K562 (cell line): ENCODE measurements around the gene DHX57. TPM values are rescaled to one million over a fixed set of nuclear protein-coding genes. Genes with fewer than 3 reads are reported as not detected.
A peak's percentile ranks its signal among the peaks of the same experiment; 100 is the strongest.

Source experiments
- ATAC-seq: fragments of 200-7000 bp; cut with Tn5 transposase; 3 replicates; pipeline ENCODE4 v1.9.1; 2020; ENCODE audit warnings: moderate library complexity
- BruUV-seq: library from RNA; stranded (reverse); fragments of 400-500 nt; replicated peaks from 2 replicates; lab custom pipeline; 2021; lab: Mats Ljungman, UMichigan
- CTCF ChIA-PET: fragments of 300-600 bp; formaldehyde crosslinking; extraction: SDS; loops from one replicate; lab custom pipeline; 2021; ENCODE audit warnings: low intra/inter-chr PET ratio; lab: Yijun Ruan, JAX
- POLR2A ChIA-PET: fragments of 300-600, 350-650 bp; sonication (Branson Sonifier 250); formaldehyde crosslinking; extraction: SDS; loops from one replicate; lab custom pipeline; 2021; ENCODE audit warnings: antibody characterized with exemption, inconsistent platforms; lab: Yijun Ruan, JAX
- DNase-seq, 4 experiments: peaks; one replicate each; pipeline versions ENCODE4 v3.0.0 to v3.0.0-alpha.2; 2011 to 2018; ENCODE audit warnings: low spot score in 3 of 4, mixed read lengths in 3 of 4; ENCODE audit errors: extremely low read depth in 1 of 4
- FAIRE-seq: peaks from 2 replicates; lab custom pipeline; 2011; peaks lifted over from hg19 to GRCh38; lab: Jason Lieb, UNC
- H2AFZ ChIP-seq: 2 replicates; pipeline ENCODE4 v1.6.0; 2011; ENCODE audit warnings: low read depth, low read length, control low read depth, inconsistent platforms
- H3K27ac ChIP-seq: fragments of 200-600 bp; 3 replicates; pipeline ENCODE4 v1.8.0; 2011; ENCODE audit warnings: low read depth, mild to moderate bottlenecking, control low read depth, inconsistent platforms, low read length, moderate library complexity, mixed read lengths; ENCODE audit errors: extremely low read depth
- H3K27me3 ChIP-seq, 2 experiments: fragments of 300-600 bp in 1 of 2; 2 replicates in 1 of 2; 3 replicates in 1 of 2; pipeline versions ENCODE4 v1.6.0 to v1.8.0; 2011; ENCODE audit warnings: inconsistent platforms in 2 of 2, low read length in 2 of 2, mild to moderate bottlenecking in 1 of 2, mixed read lengths in 1 of 2, moderate library complexity in 1 of 2; ENCODE audit not compliant: control insufficient read depth in 2 of 2, insufficient read depth in 2 of 2
- H3K36me3 ChIP-seq: fragments of 300-600 bp; 3 replicates; pipeline ENCODE4 v1.8.0; 2011; ENCODE audit warnings: mild to moderate bottlenecking, low read length, inconsistent platforms; ENCODE audit not compliant: control insufficient read depth, insufficient read depth
- H3K4me1 ChIP-seq, 2 experiments: fragments of 200-600 bp in 1 of 2; replicated peaks in 1 of 2; 2 replicates in 1 of 2; 3 replicates in 1 of 2; pipeline versions ENCODE4 v1.5.1 to v1.8.0; 2011; ENCODE audit warnings: inconsistent platforms in 2 of 2, low read length in 2 of 2, mild to moderate bottlenecking in 1 of 2, mixed read lengths in 1 of 2, moderate library complexity in 1 of 2; ENCODE audit not compliant: control insufficient read depth in 2 of 2, insufficient read depth in 2 of 2
- H3K4me2 ChIP-seq: 2 replicates; pipeline ENCODE4 v1.6.1; 2011; ENCODE audit warnings: low read length, control low read depth, inconsistent platforms, mixed read lengths; ENCODE audit not compliant: insufficient read depth
- H3K4me3 ChIP-seq: fragments of 200-600 bp; sonication (generic), shearing (Covaris generic); 2 replicates; pipeline ENCODE4 v1.5.1; 2016; ENCODE audit warnings: control low read depth, inconsistent platforms
- H3K79me2 ChIP-seq: fragments of 200-600 bp; 3 replicates; pipeline ENCODE4 v1.8.0; 2011; ENCODE audit warnings: low read length, inconsistent platforms; ENCODE audit not compliant: control insufficient read depth, insufficient read depth
- H3K9ac ChIP-seq, 2 experiments: 2 replicates each; pipeline versions ENCODE4 v1.6.0 to v1.6.1; 2011; ENCODE audit warnings: low read depth in 2 of 2, low read length in 2 of 2, control low read depth in 1 of 2, inconsistent platforms in 1 of 2, mild to moderate bottlenecking in 1 of 2, mixed read lengths in 1 of 2; ENCODE audit not compliant: insufficient read depth in 1 of 2
- H3K9me1 ChIP-seq: one replicate; pipeline ENCODE4 v1.6.0; 2011; ENCODE audit warnings: inconsistent platforms, mild to moderate bottlenecking, low read length, moderate library complexity; ENCODE audit not compliant: control insufficient read depth, insufficient read depth
- H3K9me3 ChIP-seq: replicated peaks from 2 replicates; pipeline ENCODE4 v1.5.1; 2011; ENCODE audit warnings: low read depth, low read length, inconsistent platforms; ENCODE audit not compliant: control insufficient read depth, insufficient read depth
- H4K20me1 ChIP-seq: replicated peaks from 2 replicates; pipeline ENCODE4 v1.6.1; 2011; ENCODE audit warnings: low read length, inconsistent platforms, mixed read lengths; ENCODE audit not compliant: control insufficient read depth, insufficient read depth
- C11orf30 ChIP-seq: fragments of 450-650 bp; IDR thresholded peaks from 2 replicates; pipeline ENCODE4 v1.6.1; 2016; ENCODE audit warnings: low read depth, mild to moderate bottlenecking
- COPS2 ChIP-seq: fragments of 450-650 bp; conservative IDR thresholded peaks from 2 replicates; pipeline ENCODE4 v1.6.1; 2016; ENCODE audit warnings: mild to moderate bottlenecking, moderate library complexity
- ESRRB ChIP-seq: fragments of 250-450 bp; sonication (Bioruptor Pico); IDR thresholded peaks from 2 replicates; pipeline ENCODE4 v1.5.0; 2020; ENCODE audit warnings: mild to moderate bottlenecking, moderate library complexity, borderline replicate concordance
- IRF1 ChIP-seq: sonication (generic); formaldehyde crosslinking; IDR thresholded peaks from 2 replicates; pipeline ENCODE4 v1.8.0; 2022; ENCODE audit warnings: missing genetic modification reagents, mild to moderate bottlenecking, borderline replicate concordance
- IRF2 ChIP-seq: sonication (generic); formaldehyde crosslinking; IDR thresholded peaks from 2 replicates; pipeline ENCODE4 v1.8.1; 2022; ENCODE audit warnings: mild to moderate bottlenecking, missing genetic modification reagents
- KLF16 ChIP-seq: IDR thresholded peaks from 2 replicates; pipeline ENCODE4 v1.6.1; 2016; ENCODE audit warnings: antibody characterized with exemption
- MAFF ChIP-seq: IDR thresholded peaks from 2 replicates; pipeline ENCODE4 v1.6.1; 2012; ENCODE audit warnings: low read length, improper control_type of control experiment
- MAFG ChIP-seq: fragments of 450-650 bp; conservative IDR thresholded peaks from 2 replicates; pipeline ENCODE4 v1.6.1; 2016; ENCODE audit warnings: missing genetic modification characterization, missing compliant biosample characterization
- MAFK ChIP-seq: IDR thresholded peaks from 2 replicates; pipeline ENCODE4 v1.6.1; 2011; ENCODE audit warnings: low read length, improper control_type of control experiment
- NFE2 ChIP-seq: IDR thresholded peaks from 2 replicates; pipeline ENCODE4 v1.6.1; 2014; ENCODE audit warnings: antibody characterized with exemption, low read depth
- POLR2B ChIP-seq: fragments of 450-650 bp; IDR thresholded peaks from 2 replicates; pipeline ENCODE4 v1.6.1; 2018; ENCODE audit warnings: low read depth; ENCODE audit not compliant: partially characterized antibody
- ZBTB33 ChIP-seq: sonication (generic); formaldehyde crosslinking; IDR thresholded peaks from 2 replicates; pipeline ENCODE4 v1.8.1; 2023; ENCODE audit warnings: mild to moderate bottlenecking, missing genetic modification reagents
- ZBTB49 ChIP-seq: sonication (generic); formaldehyde crosslinking; IDR thresholded peaks from 2 replicates; pipeline ENCODE4 v1.8.0; 2022; ENCODE audit warnings: missing genetic modification reagents, mild to moderate bottlenecking, borderline replicate concordance
- ZMIZ1 ChIP-seq, 2 experiments: fragments of 150-350 bp in 1 of 2; IDR thresholded peaks; 2 replicates each; pipeline ENCODE4 v1.6.1; 2012 to 2016; ENCODE audit warnings: low read depth in 2 of 2, low read length in 2 of 2, mild to moderate bottlenecking in 1 of 2, moderate library complexity in 1 of 2
- ZNF316 ChIP-seq: fragments of 450-650 bp; IDR thresholded peaks from 2 replicates; pipeline ENCODE4 v1.6.1; 2016
- WGBS: fragments of 100-300 bp; shearing (Covaris generic); methylation state at CpG from one replicate; pipeline ENCODE4 v1.1.6; 2016; ENCODE audit warnings: low coverage, mixed read lengths; ENCODE audit not compliant: insufficient coverage; ENCODE audit errors: missing lambda C conversion rate; 5-methylcytosine and 5-hydroxymethylcytosine counted together
- in situ Hi-C: fragments of 300-500 bp; cut with MboI; formaldehyde crosslinking; loops from 4 replicates; pipeline ENCODE4 v1.15.0; 2018; ENCODE audit warnings: inconsistent platforms, mixed read lengths
- intact Hi-C: fragments of 100-400 bp; cut with micrococcal nuclease; formaldehyde crosslinking; loops from 2 replicates; pipeline ENCODE4 v1.14.2; 2022
- polyA plus RNA-seq, 8 experiments: library from polyadenylated mRNA; depleted of rRNA in 4 of 8; stranded (reverse) in 5 of 8; unstranded in 3 of 8; fragments of >200 nt; fragmentation: Nextera tagmentation in 2 of 8; fragmentation: Illumina TruSeq in 1 of 8; extraction: Ambion mirVana in 2 of 8; extraction: Trizol in 1 of 8; gene quantifications; 2 replicates each; pipeline versions ENCODE4 v1.2.1 to v1.2.3, GENCODE V29; 2011 to 2014; ENCODE audit warnings: inconsistent platforms in 1 of 8, missing spikeins in 1 of 8
- total RNA-seq, 7 experiments: library from RNA; depleted of rRNA in 6 of 7; stranded (reverse); fragments of >200 nt in 6 of 7; fragmentation: Illumina TruSeq in 2 of 7; extraction: Trizol in 2 of 7; gene quantifications; 2 replicates each; pipeline versions ENCODE4 v1.2.1 to v1.2.3, GENCODE V29; 2011 to 2021; ENCODE audit warnings: low replicate concordance in 1 of 7

The DHX57 gene
- total and polyA plus RNA-seq, 9 of the 15 experiments (the other 6 are each of a cell fraction or from before 2014, with no cell fraction given) = 7.4 to 23.6 (median 17.9) TPM

DNA sequence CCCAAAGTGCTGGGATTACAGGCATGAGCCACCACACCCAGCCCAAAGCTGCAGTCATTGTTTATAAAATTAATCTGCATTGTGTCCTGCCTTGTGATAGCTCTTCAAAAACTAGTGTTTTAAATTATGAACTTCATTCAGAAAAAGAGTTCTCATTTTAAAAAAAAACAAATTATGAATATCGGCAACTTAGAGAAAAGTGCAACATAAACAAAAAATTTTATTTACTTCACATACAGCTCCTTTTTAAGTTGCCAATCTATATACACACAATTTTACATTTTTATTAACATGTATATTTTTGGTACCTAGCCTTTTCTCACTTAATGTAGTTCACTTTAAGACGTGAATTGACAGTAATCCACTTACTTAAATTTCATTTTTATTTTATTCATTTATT is 50.8 kb downstream of the DHX57 start:
- WGBS = 94% methylated on average over 2 of the region's 2 CpGs
- no peaks in the 10 kb centered on the region for H3K79me2 ChIP-seq
- no peaks in the 10 kb centered on the region for H3K9me1 ChIP-seq
- intact Hi-C loops = loop anchor here (5.0 kb wide), 1 partner anchor 107 kb away; no protein-coding TSS in a partner anchor
- H3K4me1 ChIP-seq = peaks cover 0 to 6% of the 10 kb centered on the region in 2 experiments; a peak in 2 of 5 replicates
- no peak overlapping the region for H3K4me3 ChIP-seq
- POLR2A ChIA-PET = interaction anchor here (1.7 kb wide), 2 partner anchors 74 to 75 kb away, joined by 3 to 21 read pairs; partner anchors contain the start of gene SRSF7
- FAIRE-seq (no peak), ATAC-seq (no peak), DNase-seq (no peak)
- no peaks in the 10 kb centered on the region for H3K9me3 ChIP-seq
- no peak overlapping the region for H3K4me2 ChIP-seq
- H3K27me3 ChIP-seq = no peaks in the 10 kb centered on the region
- CTCF ChIA-PET = no interaction called here
- no TSS peak for BruUV-seq
- H4K20me1 ChIP-seq = no peaks in the 10 kb centered on the region
- H3K27ac ChIP-seq = no peak overlapping the region
- H3K36me3 ChIP-seq = peaks cover 35% of the 10 kb centered on the region; the same call in 2 of the 3 replicates
- H2AFZ ChIP-seq = no peak overlapping the region
- no peak overlapping the region for H3K9ac ChIP-seq
- in situ Hi-C loops = no loop called here
- no peak for TF ChIP-seq IRF1 (CRISPR knock-in tag)
- no peak for TF ChIP-seq COPS2
- TF ChIP-seq KLF16 = no peak
- no peak for TF ChIP-seq ZBTB33 (CRISPR knock-in tag)
- TF ChIP-seq POLR2B = no peak
- TF ChIP-seq ZNF316 = peak; percentile 94
- no peak for TF ChIP-seq ESRRB (CRISPR knock-in tag)
- TF ChIP-seq ZBTB49 (CRISPR knock-in tag) = no peak
- peak; percentile 68; the same call in 1 of the 2 replicates for TF ChIP-seq MAFK
- peak; percentile 69 for TF ChIP-seq MAFF
- TF ChIP-seq C11orf30 = peak; percentile 79
- TF ChIP-seq NFE2 = no peak
- peak; percentile 57; the same call in 1 of the 2 replicates for TF ChIP-seq MAFG (tag)
- no peak for TF ChIP-seq IRF2 (CRISPR knock-in tag)
- TF ChIP-seq ZMIZ1 (IDR thresholded peaks at IDR 0.05; ENCODE audit: low read depth in 2 of 2, low read length in 2 of 2) = no peak
